M059J (cell line): ENCODE data around the gene ABCB1. TPM values are rescaled to one million over a fixed set of nuclear protein-coding genes. Genes with fewer than 3 reads are reported as not detected.
"Not testable (repeated sequence)": the region's sequence is repeated elsewhere in the genome, so short reads cannot be mapped to it uniquely, and the experiment has no call there.

Experiments used
- DNase-seq: peaks from one replicate; pipeline ENCODE4 v3.0.0-alpha.2; 2012; ENCODE audit warnings: low read depth
- total RNA-seq: library from RNA; depleted of rRNA; stranded (reverse); fragments of >200 nt; shearing (Covaris generic); gene quantifications from 2 replicates; pipeline ENCODE4 v1.2.3, GENCODE V29; 2014; rRNA removed

The ABCB1 gene
- total RNA-seq, 1 experiment from 2014 or later, result 5.6 TPM

- no peak for DNase-seq
Observed at GRCh38 chr7:87473986-87474385, 126.7 kb downstream of the ABCB1 start.

GRCh38 chr7:87473192-87473591, 127.5 kb downstream of the ABCB1 start:
- no peak for DNase-seq

- no peak for DNase-seq
Observed at GRCh38 chr7:87471473-87471872, 129.2 kb downstream of the ABCB1 start.

GRCh38 chr7:87469204-87469603, 131.5 kb downstream of the ABCB1 start:
- DNase-seq, result not testable (repeated sequence)

GRCh38 chr7:87465534-87465880, 135.2 kb downstream of the ABCB1 start:
- not testable (repeated sequence) for DNase-seq

GRCh38 chr7:87464830-87465533, 135.7 kb downstream of the ABCB1 start:
- DNase-seq, result not testable (repeated sequence)

- DNase-seq, result no peak
Observed at GRCh38 chr7:87463982-87464381, 136.7 kb downstream of the ABCB1 start.

- not testable (repeated sequence) for DNase-seq
Observed at GRCh38 chr7:87460444-87460843, 140.2 kb downstream of the ABCB1 start.

GRCh38 chr7:87459941-87460340, 140.7 kb downstream of the ABCB1 start:
- no peak for DNase-seq

- DNase-seq, result no peak
Observed at GRCh38 chr7:87458148-87458547, 142.5 kb downstream of the ABCB1 start.

GRCh38 chr7:87456247-87456646, 144.4 kb downstream of the ABCB1 start:
- no peak for DNase-seq

Other genes starting within 250 kb of the ABCB1 start
- gene ABCB4, start 125.2 kb downstream of the ABCB1 start, total RNA-seq, result 3.8 and 4.6 TPM in 2 replicates
- 3.4 and 11.2 TPM in 2 replicates for gene RUNDC3B, start 27.5 kb upstream of the ABCB1 start, total RNA-seq